Panc1 (cell line): Measurements from ENCODE around the gene BBS7.

Source experiments
- POLR2AphosphoS5 ChIP-seq: IDR thresholded peaks from 2 replicates; pipeline ENCODE4 v1.6.1; 2012; ENCODE audit warnings: mild to moderate bottlenecking, low read depth, low read length, moderate library complexity
- SIN3A ChIP-seq: IDR thresholded peaks from 2 replicates; pipeline ENCODE4 v1.6.1; 2012; ENCODE audit warnings: low read depth, mild to moderate bottlenecking, low read length, moderate library complexity, borderline replicate concordance; ENCODE audit not compliant: insufficient read depth
- TCF7L2 ChIP-seq: IDR thresholded peaks from 2 replicates; pipeline ENCODE4 v1.6.1; 2011; ENCODE audit warnings: mild to moderate bottlenecking, low read depth, low read length, inconsistent platforms
- TF ChIP-seq, protein P1 (sequence below): fragments of 450-650 bp; IDR thresholded peaks from 2 replicates; pipeline ENCODE4 v1.5.1; 2017; ENCODE audit warnings: mild to moderate bottlenecking

DNA sequence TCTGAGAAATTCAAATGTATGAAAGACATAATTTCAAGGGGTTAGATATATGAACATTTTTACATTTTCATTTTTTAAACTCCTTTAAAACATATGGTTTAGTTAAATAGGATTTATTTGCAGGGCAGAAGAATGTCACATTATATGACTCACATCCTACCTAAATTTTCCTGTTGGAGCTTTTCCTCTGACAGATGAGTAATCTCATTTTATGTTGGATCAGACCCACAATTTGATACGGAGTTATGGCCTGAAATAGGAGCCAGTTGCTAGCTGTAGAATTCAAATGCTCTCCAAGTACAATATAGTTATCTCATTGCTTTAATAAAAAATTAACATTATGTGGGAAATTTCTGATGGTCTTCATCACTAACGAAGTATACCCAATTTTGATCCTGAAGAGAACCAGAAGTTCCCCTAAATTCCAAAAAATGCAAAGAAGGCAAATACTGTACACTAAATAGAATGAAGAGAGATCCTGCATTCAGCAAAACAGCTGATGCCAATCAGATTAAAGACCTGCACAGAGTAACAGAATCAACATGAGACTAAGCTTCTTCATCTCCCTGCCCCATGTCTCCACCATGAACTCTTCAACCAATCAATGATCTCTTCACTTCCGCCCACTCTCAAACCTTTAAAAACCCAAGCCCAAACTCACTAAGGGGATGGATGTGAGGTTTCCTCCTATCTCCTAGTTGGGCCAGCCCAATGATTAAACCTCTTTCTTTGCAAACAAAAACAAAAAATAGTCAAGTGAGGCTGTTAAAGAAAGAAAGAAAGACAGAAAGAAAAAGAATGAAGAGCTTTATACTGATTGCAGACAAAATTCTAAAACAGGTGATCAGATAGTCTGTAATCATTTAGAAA, 80.1 kb downstream of the BBS7 start:
- no peak for TF ChIP-seq SIN3A
- TF ChIP-seq, protein P1, sequence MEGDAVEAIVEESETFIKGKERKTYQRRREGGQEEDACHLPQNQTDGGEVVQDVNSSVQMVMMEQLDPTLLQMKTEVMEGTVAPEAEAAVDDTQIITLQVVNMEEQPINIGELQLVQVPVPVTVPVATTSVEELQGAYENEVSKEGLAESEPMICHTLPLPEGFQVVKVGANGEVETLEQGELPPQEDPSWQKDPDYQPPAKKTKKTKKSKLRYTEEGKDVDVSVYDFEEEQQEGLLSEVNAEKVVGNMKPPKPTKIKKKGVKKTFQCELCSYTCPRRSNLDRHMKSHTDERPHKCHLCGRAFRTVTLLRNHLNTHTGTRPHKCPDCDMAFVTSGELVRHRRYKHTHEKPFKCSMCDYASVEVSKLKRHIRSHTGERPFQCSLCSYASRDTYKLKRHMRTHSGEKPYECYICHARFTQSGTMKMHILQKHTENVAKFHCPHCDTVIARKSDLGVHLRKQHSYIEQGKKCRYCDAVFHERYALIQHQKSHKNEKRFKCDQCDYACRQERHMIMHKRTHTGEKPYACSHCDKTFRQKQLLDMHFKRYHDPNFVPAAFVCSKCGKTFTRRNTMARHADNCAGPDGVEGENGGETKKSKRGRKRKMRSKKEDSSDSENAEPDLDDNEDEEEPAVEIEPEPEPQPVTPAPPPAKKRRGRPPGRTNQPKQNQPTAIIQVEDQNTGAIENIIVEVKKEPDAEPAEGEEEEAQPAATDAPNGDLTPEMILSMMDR: no peak
- TF ChIP-seq POLR2AphosphoS5: no peak
- no peak for TF ChIP-seq TCF7L2
